K562 (cell line): ENCODE results near the gene TM4SF4. TPM values are rescaled to one million over a fixed set of nuclear protein-coding genes. Genes with fewer than 3 reads are reported as not detected.

Experiments used
- ATAC-seq: fragments of 200-7000 bp; cut with Tn5 transposase; 3 replicates; pipeline ENCODE4 v1.9.1; 2020; ENCODE audit warnings: moderate library complexity
- BruUV-seq: library from RNA; stranded (reverse); fragments of 400-500 nt; replicated peaks from 2 replicates; lab custom pipeline; 2021; lab: Mats Ljungman, UMichigan
- CTCF ChIA-PET: fragments of 300-600 bp; formaldehyde crosslinking; extraction: SDS; loops from one replicate; lab custom pipeline; 2021; ENCODE audit warnings: low intra/inter-chr PET ratio; lab: Yijun Ruan, JAX
- POLR2A ChIA-PET: fragments of 300-600, 350-650 bp; sonication (Branson Sonifier 250); formaldehyde crosslinking; extraction: SDS; loops from one replicate; lab custom pipeline; 2021; ENCODE audit warnings: antibody characterized with exemption, inconsistent platforms; lab: Yijun Ruan, JAX
- DNase-seq, 4 experiments: peaks; one replicate each; pipeline versions ENCODE4 v3.0.0 to v3.0.0-alpha.2; 2011 to 2018; ENCODE audit warnings: low spot score in 3 of 4, mixed read lengths in 3 of 4; ENCODE audit errors: extremely low read depth in 1 of 4
- FAIRE-seq: peaks from 2 replicates; lab custom pipeline; 2011; peaks lifted over from hg19 to GRCh38; lab: Jason Lieb, UNC
- H2AFZ ChIP-seq: 2 replicates; pipeline ENCODE4 v1.6.0; 2011; ENCODE audit warnings: low read depth, low read length, control low read depth, inconsistent platforms
- H3K27ac ChIP-seq: fragments of 200-600 bp; 3 replicates; pipeline ENCODE4 v1.8.0; 2011; ENCODE audit warnings: low read depth, mild to moderate bottlenecking, control low read depth, inconsistent platforms, low read length, moderate library complexity, mixed read lengths; ENCODE audit errors: extremely low read depth
- H3K27me3 ChIP-seq, 2 experiments: fragments of 300-600 bp in 1 of 2; 2 replicates in 1 of 2; 3 replicates in 1 of 2; pipeline versions ENCODE4 v1.6.0 to v1.8.0; 2011; ENCODE audit warnings: inconsistent platforms in 2 of 2, low read length in 2 of 2, mild to moderate bottlenecking in 1 of 2, mixed read lengths in 1 of 2, moderate library complexity in 1 of 2; ENCODE audit not compliant: control insufficient read depth in 2 of 2, insufficient read depth in 2 of 2
- H3K36me3 ChIP-seq: fragments of 300-600 bp; 3 replicates; pipeline ENCODE4 v1.8.0; 2011; ENCODE audit warnings: mild to moderate bottlenecking, low read length, inconsistent platforms; ENCODE audit not compliant: control insufficient read depth, insufficient read depth
- H3K4me1 ChIP-seq, 2 experiments: fragments of 200-600 bp in 1 of 2; replicated peaks in 1 of 2; 2 replicates in 1 of 2; 3 replicates in 1 of 2; pipeline versions ENCODE4 v1.5.1 to v1.8.0; 2011; ENCODE audit warnings: inconsistent platforms in 2 of 2, low read length in 2 of 2, mild to moderate bottlenecking in 1 of 2, mixed read lengths in 1 of 2, moderate library complexity in 1 of 2; ENCODE audit not compliant: control insufficient read depth in 2 of 2, insufficient read depth in 2 of 2
- H3K4me2 ChIP-seq: 2 replicates; pipeline ENCODE4 v1.6.1; 2011; ENCODE audit warnings: low read length, control low read depth, inconsistent platforms, mixed read lengths; ENCODE audit not compliant: insufficient read depth
- H3K4me3 ChIP-seq: fragments of 200-600 bp; sonication (generic), shearing (Covaris generic); 2 replicates; pipeline ENCODE4 v1.5.1; 2016; ENCODE audit warnings: control low read depth, inconsistent platforms
- H3K79me2 ChIP-seq: fragments of 200-600 bp; 3 replicates; pipeline ENCODE4 v1.8.0; 2011; ENCODE audit warnings: low read length, inconsistent platforms; ENCODE audit not compliant: control insufficient read depth, insufficient read depth
- H3K9ac ChIP-seq, 2 experiments: 2 replicates each; pipeline versions ENCODE4 v1.6.0 to v1.6.1; 2011; ENCODE audit warnings: low read depth in 2 of 2, low read length in 2 of 2, control low read depth in 1 of 2, inconsistent platforms in 1 of 2, mild to moderate bottlenecking in 1 of 2, mixed read lengths in 1 of 2; ENCODE audit not compliant: insufficient read depth in 1 of 2
- H3K9me1 ChIP-seq: one replicate; pipeline ENCODE4 v1.6.0; 2011; ENCODE audit warnings: inconsistent platforms, mild to moderate bottlenecking, low read length, moderate library complexity; ENCODE audit not compliant: control insufficient read depth, insufficient read depth
- H3K9me3 ChIP-seq: replicated peaks from 2 replicates; pipeline ENCODE4 v1.5.1; 2011; ENCODE audit warnings: low read depth, low read length, inconsistent platforms; ENCODE audit not compliant: control insufficient read depth, insufficient read depth
- H4K20me1 ChIP-seq: replicated peaks from 2 replicates; pipeline ENCODE4 v1.6.1; 2011; ENCODE audit warnings: low read length, inconsistent platforms, mixed read lengths; ENCODE audit not compliant: control insufficient read depth, insufficient read depth
- AFF4 ChIP-seq: sonication (generic); formaldehyde crosslinking; IDR thresholded peaks from 2 replicates; pipeline ENCODE4 v1.8.0; 2023; ENCODE audit warnings: mild to moderate bottlenecking, missing genetic modification reagents
- ARNT ChIP-seq, 2 experiments: fragments of 450-650 bp; IDR thresholded peaks; 2 replicates each; pipeline ENCODE4 v1.6.1; 2016; ENCODE audit warnings: mild to moderate bottlenecking in 1 of 2
- BACH1 ChIP-seq: fragments of 200-800 bp; sonication (Bioruptor generic); IDR thresholded peaks from 2 replicates; pipeline ENCODE4 v1.6.1; 2016; ENCODE audit warnings: missing genetic modification characterization, missing compliant biosample characterization
- CHCHD3 ChIP-seq: fragments of 250-450 bp; sonication (Bioruptor Pico); IDR thresholded peaks from 2 replicates; pipeline ENCODE4 v2.1.2; 2022; ENCODE audit warnings: mild to moderate bottlenecking
- GTF2F1 ChIP-seq: IDR thresholded peaks from 2 replicates; pipeline ENCODE4 v1.6.1; 2011; ENCODE audit warnings: low read depth, low read length, improper control_type of control experiment
- HMG20A ChIP-seq: fragments of 450-650 bp; formaldehyde crosslinking; conservative IDR thresholded peaks from 2 replicates; pipeline ENCODE4 v1.4.0; 2020; ENCODE audit warnings: mild to moderate bottlenecking, mixed read lengths
- LARP7 ChIP-seq: fragments of 450-650 bp; IDR thresholded peaks from 2 replicates; pipeline ENCODE4 v1.6.1; 2016
- PHF21A ChIP-seq: fragments of 450-650 bp; IDR thresholded peaks from 2 replicates; pipeline ENCODE4 v1.6.1; 2017; ENCODE audit warnings: low read depth, borderline replicate concordance
- RBM17 ChIP-seq: fragments of 200-400 bp; formaldehyde crosslinking; IDR thresholded peaks from 2 replicates; pipeline ENCODE4 v1.6.1; 2017; ENCODE audit warnings: low read depth, mild to moderate bottlenecking, low read length, borderline replicate concordance
- THAP12 ChIP-seq: fragments of 250-450 bp; sonication (Bioruptor Pico); IDR thresholded peaks from 2 replicates; pipeline ENCODE4 v1.9.0; 2021; ENCODE audit warnings: mild to moderate bottlenecking, inconsistent platforms
- ZNF121 ChIP-seq: sonication (generic); formaldehyde crosslinking; conservative IDR thresholded peaks from 2 replicates; pipeline ENCODE4 v1.8.0; 2022; ENCODE audit warnings: missing genetic modification reagents
- ZNF592 ChIP-seq: fragments of 450-650 bp; IDR thresholded peaks from 2 replicates; pipeline ENCODE4 v1.6.1; 2017; ENCODE audit warnings: antibody characterized with exemption, mild to moderate bottlenecking
- WGBS: fragments of 100-300 bp; shearing (Covaris generic); methylation state at CpG from one replicate; pipeline ENCODE4 v1.1.6; 2016; ENCODE audit warnings: low coverage, mixed read lengths; ENCODE audit not compliant: insufficient coverage; ENCODE audit errors: missing lambda C conversion rate; 5-methylcytosine and 5-hydroxymethylcytosine counted together
- in situ Hi-C: fragments of 300-500 bp; cut with MboI; formaldehyde crosslinking; loops from 4 replicates; pipeline ENCODE4 v1.15.0; 2018; ENCODE audit warnings: inconsistent platforms, mixed read lengths
- intact Hi-C: fragments of 100-400 bp; cut with micrococcal nuclease; formaldehyde crosslinking; loops from 2 replicates; pipeline ENCODE4 v1.14.2; 2022
- polyA plus RNA-seq, 8 experiments: library from polyadenylated mRNA; depleted of rRNA in 4 of 8; stranded (reverse) in 5 of 8; unstranded in 3 of 8; fragments of >200 nt; fragmentation: Nextera tagmentation in 2 of 8; fragmentation: Illumina TruSeq in 1 of 8; extraction: Ambion mirVana in 2 of 8; extraction: Trizol in 1 of 8; gene quantifications; 2 replicates each; pipeline versions ENCODE4 v1.2.1 to v1.2.3, GENCODE V29; 2011 to 2014; ENCODE audit warnings: inconsistent platforms in 1 of 8, missing spikeins in 1 of 8
- total RNA-seq, 7 experiments: library from RNA; depleted of rRNA in 6 of 7; stranded (reverse); fragments of >200 nt in 6 of 7; fragmentation: Illumina TruSeq in 2 of 7; extraction: Trizol in 2 of 7; gene quantifications; 2 replicates each; pipeline versions ENCODE4 v1.2.1 to v1.2.3, GENCODE V29; 2011 to 2021; ENCODE audit warnings: low replicate concordance in 1 of 7

Gene TM4SF4
- total and polyA plus RNA-seq, 9 of the 15 experiments (the other 6 are each of a cell fraction or from before 2014, with no cell fraction given), result 0.31 TPM; not detected in 8

- Histone ChIP-seq H3K4me3 (no peak overlapping the region), H3K79me2 (no peaks in the 10 kb centered on the region), H3K27me3 (peaks cover 18 to 26% of the 10 kb centered on the region in 2 experiments), H3K9ac (no peak overlapping the region), H2AFZ (no peak overlapping the region), H3K4me2 (no peak overlapping the region), H4K20me1 (no peaks in the 10 kb centered on the region), H3K27ac (no peak overlapping the region), H3K9me1 (no peaks in the 10 kb centered on the region), H3K36me3 (no peaks in the 10 kb centered on the region), H3K4me1 (peaks cover 0 to 3% of the 10 kb centered on the region in 2 experiments; a peak in 1 of 5 replicates), H3K9me3 (no peaks in the 10 kb centered on the region)
- ChIA-PET POLR2A (no interaction called here), CTCF (no interaction called here)
- FAIRE-seq (no peak), ATAC-seq (no peak), DNase-seq (no peak)
- under 1% methylated on average over 10 of the region's 10 CpGs for WGBS
- intact Hi-C loops (no loop called here), in situ Hi-C loops (no loop called here)
- no TSS peak for BruUV-seq
- TF ChIP-seq RBM17 (no peak), ARNT (IDR thresholded peaks at IDR 0.05) (no peak), THAP12 (CRISPR knock-in tag) (no peak), CHCHD3 (CRISPR knock-in tag) (no peak), HMG20A (CRISPR knock-in tag) (no peak), GTF2F1 (no peak), AFF4 (CRISPR knock-in tag) (no peak), PHF21A (no peak), BACH1 (no peak), LARP7 (no peak), ZNF592 (no peak), ZNF121 (CRISPR knock-in tag) (no peak)
Observed at GRCh38 chr3:149465351-149465883, 9.1 kb upstream of the TM4SF4 start.
